ENCODE results near the gene YBEY.
A peak's percentile ranks its signal among the peaks of the same experiment; 100 is the strongest.
"Not testable (repeated sequence)": the region's sequence is repeated elsewhere in the genome, so short reads cannot be mapped to it uniquely, and the experiment has no call there.

The YBEY gene

GRCh38 chr21:46285761-46286647 is at the start of gene YBEY:
YBEY (plus strand) TSS chr21:46286342; CDS start chr21:46286914, 572 bp downstream.
- peak; percentile 88 for DNase-seq

- no peak for DNase-seq
These were observed 48.7 kb upstream of the YBEY start for GRCh38 chr21:46237474-46237873.

GRCh38 chr21:46239817-46240325 is 46.3 kb upstream of the YBEY start:
- DNase-seq = no peak

DNA sequence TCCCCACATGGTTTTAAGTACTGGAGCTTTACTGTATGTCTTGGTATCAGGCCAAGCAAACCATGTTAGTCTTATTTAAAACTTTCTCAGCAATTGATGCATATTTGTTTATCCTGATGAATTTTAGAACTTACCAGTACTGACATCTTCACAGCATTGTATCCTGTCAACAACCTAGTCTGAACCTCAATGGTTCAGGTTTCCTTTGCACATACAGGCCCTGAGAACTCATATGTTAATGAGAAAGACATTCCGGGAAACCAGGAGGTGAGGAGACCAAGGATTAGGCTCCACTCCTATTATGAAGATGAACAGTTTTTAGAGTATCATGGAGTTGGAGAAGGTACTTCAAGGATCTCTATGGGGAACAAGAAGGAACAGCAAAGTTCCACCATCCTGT is 44.6 kb upstream of the YBEY start:
- not testable (repeated sequence) for DNase-seq

DNA sequence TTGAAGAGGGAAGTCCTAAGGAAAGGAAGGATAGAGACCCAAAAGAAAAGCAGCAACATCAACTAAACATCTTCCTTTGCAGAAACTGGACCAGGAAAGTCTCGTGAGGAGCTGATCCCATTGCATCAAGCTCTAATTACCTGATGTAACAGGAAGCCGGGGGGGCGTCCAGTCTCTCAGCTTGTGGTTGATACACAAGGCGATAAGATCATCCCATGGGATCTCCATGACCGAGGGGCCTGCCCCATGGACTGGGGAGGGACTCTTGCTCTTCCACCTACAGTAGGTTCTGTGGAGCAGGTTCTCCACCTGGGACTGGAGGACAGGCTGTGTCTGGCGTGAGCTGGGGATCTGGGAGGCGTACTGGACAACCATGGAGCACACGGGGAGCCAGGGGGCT is 42.8 kb upstream of the YBEY start:
- no peak for DNase-seq

DNA sequence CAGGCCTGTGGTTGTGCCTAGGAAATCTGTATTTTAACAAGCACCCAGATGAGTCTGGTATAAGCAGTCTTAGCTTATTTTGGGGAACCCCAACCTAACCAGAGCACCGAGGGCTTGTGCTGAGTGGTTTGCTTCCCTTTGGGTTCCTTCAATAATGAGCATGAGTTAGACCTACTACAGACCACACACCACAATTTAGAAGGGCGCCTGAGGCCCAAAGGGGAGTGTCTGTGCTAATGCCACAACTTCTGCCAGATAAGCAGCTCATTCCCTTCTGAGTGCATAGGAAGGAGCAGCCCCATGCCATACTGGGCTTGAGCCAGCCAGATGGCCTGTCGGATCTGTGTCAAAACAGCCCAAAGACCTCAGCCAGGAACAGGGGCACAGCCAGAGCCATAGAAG is 42.2 kb upstream of the YBEY start:
- no peak for DNase-seq

- no peak for DNase-seq
These were observed 41.5 kb upstream of the YBEY start for GRCh38 chr21:46244602-46245001.

- no peak for DNase-seq
These were observed 40.8 kb upstream of the YBEY start for GRCh38 chr21:46245213-46245915.

GRCh38 chr21:46246345-46246744 is 39.8 kb upstream of the YBEY start:
- DNase-seq = no peak

GRCh38 chr21:46247699-46248421 is 38.3 kb upstream of the YBEY start:
- DNase-seq = no peak

GRCh38 chr21:46248422-46248782 is 37.7 kb upstream of the YBEY start:
- no peak for DNase-seq

DNA sequence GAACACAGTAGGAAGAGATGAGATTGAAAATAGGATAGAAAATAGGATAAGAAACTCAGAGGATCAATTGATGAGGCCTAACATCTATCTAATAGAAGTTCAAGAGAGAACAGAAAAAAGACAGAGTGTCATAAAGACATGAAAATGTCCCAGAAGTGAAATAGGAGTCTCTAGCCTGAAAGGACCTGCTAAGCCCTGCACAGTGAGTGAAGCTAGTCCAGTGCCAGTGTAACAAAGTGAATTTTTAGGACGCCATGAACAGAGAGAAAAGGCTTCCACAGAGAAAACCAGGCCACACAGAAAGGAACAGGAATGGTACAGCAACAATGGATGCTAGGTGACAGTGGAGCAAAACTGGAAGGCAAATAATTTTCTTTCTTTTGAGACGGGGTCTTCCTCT is 37.3 kb upstream of the YBEY start:
- no peak for DNase-seq

- DNase-seq = no peak
These were observed 35.9 kb upstream of the YBEY start for GRCh38 chr21:46250146-46250725.

GRCh38 chr21:46252840-46253239 is 33.3 kb upstream of the YBEY start:
- DNase-seq = no peak

- DNase-seq = no peak
These were observed 32.5 kb upstream of the YBEY start for GRCh38 chr21:46253610-46254124.

GRCh38 chr21:46254208-46254975 is 31.8 kb upstream of the YBEY start:
- no peak for DNase-seq

DNA sequence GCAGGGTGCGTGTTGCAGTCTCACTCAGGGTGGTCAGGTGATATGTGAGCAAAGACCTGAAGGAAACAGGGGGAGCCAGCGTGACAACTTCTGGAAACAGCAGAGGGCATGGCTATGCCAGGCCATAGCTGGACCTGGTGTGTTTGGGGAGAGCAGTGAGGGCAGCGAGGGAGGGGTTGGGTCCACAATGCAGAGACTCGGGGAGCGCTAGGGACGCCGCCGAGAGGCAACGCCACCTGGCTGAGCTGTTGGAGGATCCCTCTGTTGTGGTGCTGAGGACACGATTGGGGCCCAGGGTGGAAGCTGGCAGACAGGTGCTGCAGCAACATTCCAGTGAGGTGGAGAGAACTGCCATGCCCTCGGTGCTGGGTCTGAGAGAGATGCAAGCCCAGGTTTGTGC is 31.0 kb upstream of the YBEY start:
- DNase-seq = no peak

GRCh38 chr21:46255758-46256337 is 30.3 kb upstream of the YBEY start:
- DNase-seq = no peak

DNA sequence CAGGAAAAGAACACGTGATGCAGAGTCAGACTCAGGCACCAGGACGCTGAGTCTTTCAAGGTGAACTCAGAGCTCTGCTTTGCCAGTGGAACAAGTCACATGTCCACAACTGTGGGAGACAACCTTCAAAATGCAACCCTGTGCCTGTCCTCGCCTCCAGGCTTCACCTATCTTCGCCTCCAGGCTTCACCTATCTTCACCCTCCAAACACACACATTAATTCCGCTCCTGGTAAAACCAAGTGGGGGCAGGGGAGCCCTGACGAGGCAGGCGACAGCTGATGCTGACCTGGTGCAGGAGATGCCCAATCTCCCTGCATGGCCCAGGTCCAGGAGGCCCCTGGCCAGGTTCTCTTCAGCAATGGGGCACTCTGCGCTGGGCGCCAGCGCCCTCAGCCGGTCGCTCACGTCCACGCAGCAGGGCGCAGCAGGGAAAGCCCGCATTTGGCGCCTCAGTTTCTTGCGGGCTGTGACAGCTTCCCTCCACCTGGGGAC is 29.6 kb upstream of the YBEY start:
- DNase-seq = no peak

DNA sequence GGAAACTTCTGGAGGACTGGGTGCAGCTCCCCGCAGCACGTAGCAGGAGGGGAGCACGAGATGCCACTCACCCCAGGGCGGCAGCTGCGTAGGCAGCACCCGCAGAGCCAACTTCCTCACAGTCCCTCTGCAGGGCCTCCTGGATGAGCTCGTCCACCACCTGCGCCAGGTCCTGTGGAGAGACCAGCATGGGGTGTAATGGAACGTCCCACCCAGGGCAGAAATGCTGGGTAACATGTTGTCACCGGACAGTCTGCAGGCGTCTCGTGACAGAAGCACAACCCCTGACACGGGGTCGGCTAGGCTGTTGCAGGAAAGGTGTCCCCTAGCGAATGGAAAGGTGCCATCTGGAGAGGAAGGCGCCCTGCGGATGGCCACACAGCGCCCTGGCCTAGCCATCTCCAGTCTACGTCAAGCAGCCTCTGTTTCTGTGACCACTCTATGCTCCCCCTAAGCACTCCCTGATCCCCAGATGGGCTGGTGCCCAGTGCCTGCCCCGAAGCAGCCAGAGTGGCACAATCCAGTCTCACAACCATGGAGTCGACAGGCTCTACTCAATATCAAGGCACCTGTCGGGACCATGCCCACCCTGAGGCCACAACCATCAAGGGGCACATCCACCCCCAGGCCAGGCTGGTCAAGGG is 22.0 kb upstream of the YBEY start:
- DNase-seq = no peak

DNA sequence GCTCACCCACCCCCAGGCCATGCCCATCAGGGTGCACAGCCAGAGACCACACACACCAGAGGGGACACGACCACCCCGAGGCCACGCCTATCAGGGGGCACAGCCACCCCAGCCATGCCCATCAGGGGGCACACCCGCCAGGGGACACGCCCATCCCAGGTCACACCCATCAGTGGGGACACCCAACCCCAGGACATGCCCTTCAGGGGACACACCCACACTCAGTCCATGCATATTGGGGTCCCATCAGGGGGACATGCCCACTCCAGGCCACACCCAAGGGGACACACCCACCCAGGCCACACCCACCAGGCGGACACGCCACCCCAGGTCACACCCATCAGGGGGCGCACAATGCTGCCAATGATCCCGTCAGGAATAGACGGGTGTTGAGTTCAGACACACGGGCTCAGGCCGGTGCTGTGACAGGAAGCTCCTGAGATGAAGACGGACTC is 21.4 kb upstream of the YBEY start:
- no peak for DNase-seq
